ENCODE data around the gene PTPN7.

The PTPN7 gene

DNA sequence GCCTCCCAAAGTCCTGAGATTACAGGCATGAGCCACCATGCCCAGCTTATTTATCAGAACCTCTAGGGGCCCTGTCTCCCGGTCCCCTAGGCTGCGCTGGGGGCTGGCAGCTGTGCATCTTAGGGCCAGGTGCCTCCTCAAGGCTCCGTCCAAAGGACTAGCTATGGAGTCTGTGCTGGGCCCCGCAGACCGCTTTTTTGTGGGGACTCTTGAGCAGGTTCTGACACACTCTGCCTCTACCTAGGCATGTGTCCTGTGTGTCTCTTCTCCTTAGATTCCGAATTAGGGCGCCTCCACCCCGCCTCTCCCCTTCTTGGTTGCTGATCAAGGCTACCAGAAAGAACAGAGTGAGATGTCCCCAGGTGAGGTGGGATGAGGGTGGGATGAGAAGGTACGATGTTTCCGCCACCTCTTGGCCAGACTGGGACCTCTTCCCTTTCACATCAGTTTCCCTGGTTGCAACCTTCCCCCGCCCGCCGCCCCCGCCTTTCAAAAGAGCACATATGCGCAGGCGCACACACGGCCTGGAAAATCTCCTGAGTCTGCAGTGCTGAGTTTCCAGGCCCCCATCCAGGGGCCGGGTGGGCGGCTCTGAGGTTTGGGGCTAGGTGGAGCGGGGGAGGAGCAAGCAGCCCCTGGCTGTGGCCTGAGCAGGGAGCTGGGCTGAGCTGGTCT is 5.0 kb upstream of the PTPN7 start:
- DNase-seq: no peak

DNA sequence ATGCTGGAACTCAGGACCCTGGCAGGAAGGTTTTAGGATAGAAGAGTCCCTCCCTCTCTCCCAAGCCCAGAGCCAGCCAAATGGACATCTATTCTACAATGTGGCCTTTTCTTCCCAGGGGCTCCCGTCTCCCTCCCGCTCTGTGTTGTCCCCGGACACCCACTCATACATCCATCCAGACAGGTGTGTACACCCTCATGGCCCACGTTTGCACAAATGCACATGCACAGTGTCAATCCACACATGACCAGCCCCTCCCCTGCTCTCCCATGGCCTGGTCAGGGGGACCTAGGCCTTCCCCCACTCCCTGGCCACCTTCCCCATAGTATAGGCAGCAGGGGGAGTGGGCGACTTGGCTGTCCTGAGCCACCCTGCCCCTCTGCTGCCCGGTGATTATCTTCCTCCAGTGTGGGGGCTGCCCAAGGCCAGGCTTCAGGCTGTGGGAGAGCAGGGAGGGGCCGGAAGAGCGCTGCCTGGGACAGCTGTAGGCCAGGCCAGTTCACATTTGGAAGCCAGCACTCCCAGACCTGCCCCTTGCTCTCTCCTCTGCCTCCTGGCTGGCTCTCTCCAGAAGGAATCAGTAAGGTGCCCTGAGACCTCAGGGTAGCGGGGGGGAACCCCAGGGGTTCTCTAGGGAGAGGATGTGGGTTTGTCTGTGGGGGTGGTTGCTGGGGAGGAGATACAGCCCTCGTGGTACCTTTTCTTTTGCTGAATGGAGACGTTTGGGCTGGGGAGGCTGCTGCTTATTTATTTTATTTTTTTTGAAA is 4.1 kb upstream of the PTPN7 start:
- peak; percentile 82 for DNase-seq

- no peak for DNase-seq
These were observed 3.2 kb upstream of the PTPN7 start for GRCh38 chr1:202163281-202164270.

- DNase-seq: peak; percentile 63
These were observed 2.2 kb upstream of the PTPN7 start for GRCh38 chr1:202162418-202163280.

DNA sequence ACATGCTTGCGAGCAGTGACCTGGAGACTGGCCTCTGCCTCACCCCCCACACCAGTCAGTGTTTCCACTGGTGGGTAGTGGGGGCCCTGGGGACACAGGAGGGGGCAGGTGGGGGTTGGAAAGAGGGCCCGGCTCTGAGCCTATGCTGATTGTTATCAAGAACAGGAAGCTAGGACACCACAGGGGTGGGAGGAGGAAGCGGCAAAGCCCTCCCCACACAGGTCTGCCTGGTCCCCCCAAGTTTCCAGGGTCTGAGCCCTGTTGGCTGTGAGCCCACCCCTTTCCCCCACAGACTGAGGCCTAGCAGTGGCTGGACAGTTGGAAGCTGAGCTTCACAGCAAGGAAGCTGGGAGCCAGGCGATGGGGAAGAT is 1.6 kb upstream of the PTPN7 start:
- DNase-seq: peak; percentile 64

- DNase-seq: no peak
These were observed 997 bp upstream of the PTPN7 start for GRCh38 chr1:202161151-202162046.

DNA sequence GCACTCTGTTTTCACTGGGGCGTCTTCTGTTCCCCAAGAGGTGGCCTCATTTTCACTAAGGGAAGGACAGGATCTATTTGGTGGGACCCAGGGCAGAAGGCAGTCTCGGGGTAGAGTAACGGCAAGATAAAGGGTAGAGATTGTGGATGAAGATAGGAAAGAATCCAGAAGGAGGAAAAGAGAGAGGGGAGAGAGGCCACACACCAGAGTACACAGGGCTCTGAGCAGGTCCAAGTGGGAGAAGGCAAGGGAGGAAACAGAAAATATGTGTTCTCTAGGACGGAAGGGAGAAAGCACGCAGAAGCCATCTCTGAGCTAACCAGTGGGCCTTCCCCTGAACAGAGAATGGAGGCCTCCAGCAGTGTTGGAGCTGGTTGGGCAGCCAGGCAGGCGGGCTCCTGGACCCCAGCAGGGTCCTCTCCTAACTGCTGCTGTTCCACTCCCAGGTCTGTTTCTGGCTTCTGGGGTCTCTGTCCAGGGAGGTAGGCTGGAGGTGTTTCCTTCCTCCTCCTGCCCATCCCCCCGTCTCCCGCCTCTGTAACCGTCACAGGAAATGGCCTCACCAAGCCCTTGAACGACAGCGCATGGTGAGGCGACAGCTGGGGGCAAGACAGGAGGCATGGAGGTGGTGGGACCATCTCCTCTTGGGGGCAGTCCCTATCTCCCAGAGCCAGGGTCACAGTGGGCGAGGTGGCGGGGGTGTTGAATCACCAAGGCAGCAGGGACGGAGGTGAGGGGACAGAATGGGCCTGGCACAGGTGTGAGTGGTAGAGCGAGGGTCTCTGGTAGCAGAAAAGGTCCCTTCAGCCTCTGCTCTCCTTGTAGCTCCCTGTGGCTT is 649 bp downstream of the PTPN7 start:
- peak; percentile 83 for DNase-seq

- peak; percentile 67 for DNase-seq
These were observed 1.4 kb downstream of the PTPN7 start for GRCh38 chr1:202158810-202159533.

DNA sequence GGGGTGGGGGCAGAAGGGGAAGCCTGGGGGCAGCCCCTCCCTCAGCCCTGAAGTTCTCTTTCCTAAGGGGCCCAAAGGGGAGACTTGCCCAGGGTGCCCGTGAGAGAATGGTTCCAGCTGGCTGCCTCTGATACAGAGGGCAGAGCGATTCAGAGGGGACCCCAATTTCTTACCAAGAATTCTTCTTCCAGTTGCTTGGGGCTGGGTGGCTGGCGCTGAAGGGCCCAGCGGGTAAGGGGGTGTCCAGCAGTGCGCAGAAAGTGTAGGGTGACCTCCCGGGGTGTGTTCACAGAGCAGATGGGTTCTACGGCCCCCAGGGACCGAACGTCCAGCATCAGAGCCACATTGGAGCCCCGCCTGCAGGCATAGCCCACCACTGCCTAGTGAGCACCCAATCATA is 2.5 kb downstream of the PTPN7 start:
- DNase-seq: no peak

GRCh38 chr1:202156590-202156989 is 3.8 kb downstream of the PTPN7 start:
- no peak for DNase-seq

DNA sequence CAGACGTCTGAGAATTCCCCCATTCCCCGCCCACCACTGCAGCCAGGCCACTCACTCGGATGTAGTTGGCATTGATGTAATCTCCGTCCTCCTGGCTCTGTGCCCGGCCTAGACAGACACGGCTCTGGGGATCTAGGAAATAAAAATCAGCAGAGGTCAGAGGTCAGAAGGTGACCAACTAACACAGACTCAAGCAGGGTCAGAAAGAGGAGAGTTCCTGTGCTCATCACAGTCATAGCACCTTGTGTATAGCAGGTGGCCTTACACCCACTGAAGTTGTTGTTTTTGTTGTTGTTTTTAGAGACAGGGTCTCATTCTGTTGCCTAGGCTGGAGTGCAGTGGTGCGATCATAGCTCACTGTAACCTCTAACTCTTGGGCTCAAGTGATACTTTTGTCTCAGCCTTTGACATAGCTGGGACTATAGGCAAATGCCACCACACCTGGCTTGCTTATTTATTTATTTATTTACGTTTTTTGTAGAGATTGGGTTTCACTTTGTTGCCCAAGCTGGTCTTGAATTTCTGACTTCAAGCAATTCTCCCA is 4.9 kb downstream of the PTPN7 start:
- no peak for DNase-seq

- DNase-seq: peak; percentile 65
These were observed 5.5 kb downstream of the PTPN7 start for GRCh38 chr1:202154766-202155477.

DNA sequence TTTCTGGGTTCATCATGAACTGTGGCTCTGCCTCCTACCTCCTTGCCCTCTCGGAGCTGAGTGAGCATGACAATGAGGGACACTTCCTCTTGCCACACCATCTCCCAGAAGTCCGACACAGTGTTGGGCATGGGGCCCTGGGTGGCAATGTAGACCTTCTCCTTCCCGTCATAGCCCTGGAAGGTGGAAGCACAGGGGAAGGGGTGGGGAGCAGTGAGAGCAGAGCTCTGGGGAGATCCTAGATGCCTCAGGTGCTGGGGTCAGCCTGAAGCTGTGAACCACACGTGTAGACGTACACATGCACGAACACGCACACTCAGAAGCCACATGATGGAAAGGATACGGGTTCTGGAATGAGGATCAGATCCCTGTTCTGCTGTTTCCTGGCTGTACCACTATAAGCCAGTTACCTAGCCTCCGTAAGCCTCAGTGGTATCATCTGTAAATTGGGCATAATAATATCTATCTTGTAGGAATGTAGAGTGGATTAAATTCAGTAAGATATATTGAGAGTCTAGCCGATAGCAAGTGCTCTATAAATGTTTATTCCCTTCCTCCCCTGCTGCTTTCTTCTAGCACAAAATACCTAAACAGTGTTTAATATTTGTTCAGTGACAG is 6.1 kb downstream of the PTPN7 start:
- DNase-seq: no peak

- no peak for DNase-seq
These were observed 7.1 kb downstream of the PTPN7 start for GRCh38 chr1:202153284-202153683.

GRCh38 chr1:202152399-202152798 is 8.0 kb downstream of the PTPN7 start:
- DNase-seq: no peak

- DNase-seq: no peak
These were observed 9.4 kb downstream of the PTPN7 start for GRCh38 chr1:202151045-202151444.

GRCh38 chr1:202150602-202151001 is 9.8 kb downstream of the PTPN7 start:
- no peak for DNase-seq

DNA sequence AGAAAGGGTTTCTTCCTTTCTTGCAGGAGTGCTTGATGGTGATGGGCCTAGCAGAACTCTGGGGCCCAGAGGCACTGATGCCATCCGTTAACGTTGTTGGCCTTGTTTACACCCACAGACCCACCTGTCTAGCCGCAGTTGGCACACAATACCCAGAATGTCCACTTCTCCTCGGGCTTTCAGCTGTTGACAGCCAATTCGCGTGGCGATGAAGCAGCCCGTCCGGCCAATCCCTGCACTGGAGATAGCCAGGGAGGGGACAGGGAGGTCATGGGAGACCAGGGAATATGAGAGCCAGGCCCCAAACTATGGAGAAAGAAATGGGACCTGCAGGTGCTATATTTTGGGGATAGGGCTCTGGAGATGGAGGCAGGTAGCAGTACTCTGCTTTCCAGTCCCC is 10.2 kb downstream of the PTPN7 start:
- DNase-seq: no peak
